Head of caudate nucleus (tissue), 42 donors: Measurements from ENCODE around the gene FAM20C.
"Not testable (repeated sequence)": the region's sequence is repeated elsewhere in the genome, so short reads cannot be mapped to it uniquely, and the experiment has no call there.

Experiments
- DNase-seq, 42 donors: peaks; one replicate each; pipeline versions ENCODE4 v3.0.0 to v3.0.0-alpha.2; 2020 to 2021; ENCODE audit warnings: mixed read lengths in 7 of 42
- intact Hi-C: fragments of 100-400 bp; cut with DNase I; formaldehyde crosslinking; loops from one replicate; pipeline ENCODE4 v1.15.0; 2022

FAM20C gene

GRCh38 chr7:290554-291372 lies 98.4 kb downstream of the FAM20C start:
- intact Hi-C loops, result no loop called here
- DNase-seq, result peak in 3 of 42 donors; percentile 4 to 24 (median 5)

- intact Hi-C loops, result no loop called here
- DNase-seq, result peak in 3 of 42 donors; percentile 3 to 12 (median 5)
Measured at GRCh38 chr7:291373-292092, 99.2 kb downstream of the FAM20C start.

GRCh38 chr7:292226-292625 lies 99.9 kb downstream of the FAM20C start:
- intact Hi-C loops, result no loop called here
- DNase-seq, result no peak

GRCh38 chr7:292826-293225 lies 100.5 kb downstream of the FAM20C start:
- intact Hi-C loops, result no loop called here
- peak in 2 of 42 donors; percentile 5 to 20 for DNase-seq

DNA sequence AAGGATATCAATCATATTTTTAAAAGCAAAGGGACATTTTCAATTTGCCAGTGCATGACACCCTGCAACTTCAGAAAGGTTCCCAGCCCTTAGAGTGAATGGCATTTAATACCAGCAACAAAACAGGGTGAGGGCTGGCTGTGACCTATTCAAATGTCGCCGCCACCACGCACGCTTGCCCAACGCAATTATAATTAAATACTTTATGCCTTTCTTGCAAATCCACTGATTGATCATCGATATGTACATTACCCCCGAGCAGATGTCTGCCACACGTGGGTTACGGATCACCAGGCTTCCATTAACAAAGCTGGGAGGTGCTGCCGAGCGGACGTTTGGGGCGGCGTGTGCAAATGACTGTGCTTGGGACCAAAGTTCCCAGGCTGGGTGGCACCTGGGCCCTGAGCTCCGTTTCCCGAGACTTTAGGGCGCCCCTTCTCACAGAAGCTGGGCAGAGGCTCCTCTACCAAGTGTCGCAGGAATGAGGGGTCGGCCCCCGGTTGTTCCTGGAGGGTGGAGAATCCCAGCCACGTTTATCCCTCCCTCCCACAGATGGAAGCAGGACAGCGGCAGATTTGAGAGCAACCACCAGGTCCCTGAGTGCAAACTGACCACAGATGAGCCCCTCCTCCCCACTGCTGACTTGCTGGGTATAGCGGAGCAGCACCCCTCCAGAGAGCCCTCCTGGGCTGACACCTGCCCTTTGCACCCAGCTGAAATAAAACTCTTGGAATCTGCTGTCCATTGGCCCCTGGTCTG lies 101.5 kb downstream of the FAM20C start:
- intact Hi-C loops, result no loop called here

DNA sequence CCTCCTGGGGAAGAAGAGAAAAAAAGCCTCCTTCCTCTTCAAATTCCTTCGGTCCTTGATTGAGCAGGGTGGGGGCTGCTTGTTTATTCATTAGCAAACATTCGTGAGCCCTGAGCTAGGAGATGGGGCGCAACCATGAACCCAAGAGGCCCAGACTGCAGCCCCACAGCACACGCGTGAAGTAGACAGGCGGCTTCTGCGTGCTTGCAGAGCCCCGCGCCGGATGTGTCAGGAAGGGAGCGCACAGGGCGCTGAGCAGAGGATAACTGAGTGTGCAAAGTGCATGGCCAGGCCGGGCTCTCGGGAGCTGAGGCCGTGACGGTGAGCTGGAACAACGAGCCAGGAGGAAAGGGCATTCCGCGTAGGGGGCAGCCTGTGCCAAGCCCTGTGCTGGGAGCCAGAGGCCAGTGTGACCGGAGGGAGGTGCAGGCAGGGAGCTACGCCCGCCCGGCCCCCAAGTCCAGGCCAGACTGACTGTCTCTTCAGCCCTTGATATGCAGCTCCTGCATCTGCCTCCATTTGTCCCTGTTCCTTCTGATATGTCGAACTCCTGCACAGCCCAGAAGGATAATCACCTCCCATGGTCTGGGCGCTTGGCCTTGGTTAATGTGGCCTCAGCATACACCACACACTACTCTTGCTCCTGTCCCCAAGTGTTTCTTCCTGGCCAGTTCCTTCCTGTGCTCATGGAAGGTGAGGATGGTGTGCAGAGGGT lies 102.2 kb downstream of the FAM20C start:
- peak in 2 of 42 donors; percentile 3 to 18 for DNase-seq

More for the DNA sequence above, 101.5 kb downstream of the FAM20C start:
- peak in 2 of 42 donors; percentile 5 to 15 for DNase-seq

DNA sequence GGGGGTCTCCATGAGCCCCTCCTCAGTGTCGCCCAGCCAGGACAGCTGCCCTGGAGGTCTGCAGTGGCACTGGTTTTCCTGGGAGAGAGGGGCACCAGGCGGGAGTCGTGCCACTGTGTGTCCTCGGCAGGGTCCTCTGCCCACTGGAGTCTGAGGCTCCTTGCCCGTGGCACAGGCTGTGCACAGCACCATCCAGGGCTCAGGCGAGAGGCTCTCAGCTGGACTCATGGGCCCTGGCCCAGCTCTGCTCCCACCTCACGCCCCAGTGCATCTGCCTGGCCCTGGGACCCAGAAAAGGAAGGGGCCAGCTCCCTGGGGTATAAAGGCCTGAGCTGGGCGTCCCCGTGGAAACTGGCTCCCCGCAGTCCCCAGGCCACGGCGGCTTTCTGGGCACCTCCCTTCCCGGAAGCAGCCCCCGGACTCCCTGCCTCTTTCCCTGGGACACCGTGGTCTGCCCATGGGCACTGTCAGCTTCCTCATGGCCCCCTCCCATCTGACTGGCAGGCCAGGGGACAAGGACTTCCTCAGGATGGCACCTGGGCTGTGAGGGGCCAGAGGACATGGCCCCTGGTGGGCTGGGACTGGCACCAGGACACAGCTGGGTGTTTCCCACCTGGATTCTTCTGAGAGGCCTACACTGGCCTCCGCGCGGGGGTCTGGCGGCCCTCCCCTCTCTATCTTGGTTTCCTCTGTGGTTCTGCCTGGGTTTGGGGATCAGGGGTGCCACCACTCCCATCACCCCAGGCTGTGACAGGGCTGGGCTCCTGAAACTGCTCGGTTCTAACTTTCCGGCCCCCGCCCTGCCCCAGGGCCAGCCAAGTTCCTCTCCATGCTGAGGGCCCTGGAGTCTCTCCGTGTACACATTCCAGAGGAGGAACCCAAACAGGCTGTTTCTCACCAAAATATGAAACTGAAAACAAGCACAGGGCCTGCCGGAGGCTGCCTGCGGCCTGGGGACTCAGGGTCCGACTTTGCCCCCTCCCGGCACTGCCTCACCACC lies 103.1 kb downstream of the FAM20C start:
- peak in 2 of 42 donors; percentile 10 to 18 for DNase-seq
- intact Hi-C loops, result no loop called here

More for the DNA sequence above, 102.2 kb downstream of the FAM20C start:
- intact Hi-C loops, result no loop called here

DNA sequence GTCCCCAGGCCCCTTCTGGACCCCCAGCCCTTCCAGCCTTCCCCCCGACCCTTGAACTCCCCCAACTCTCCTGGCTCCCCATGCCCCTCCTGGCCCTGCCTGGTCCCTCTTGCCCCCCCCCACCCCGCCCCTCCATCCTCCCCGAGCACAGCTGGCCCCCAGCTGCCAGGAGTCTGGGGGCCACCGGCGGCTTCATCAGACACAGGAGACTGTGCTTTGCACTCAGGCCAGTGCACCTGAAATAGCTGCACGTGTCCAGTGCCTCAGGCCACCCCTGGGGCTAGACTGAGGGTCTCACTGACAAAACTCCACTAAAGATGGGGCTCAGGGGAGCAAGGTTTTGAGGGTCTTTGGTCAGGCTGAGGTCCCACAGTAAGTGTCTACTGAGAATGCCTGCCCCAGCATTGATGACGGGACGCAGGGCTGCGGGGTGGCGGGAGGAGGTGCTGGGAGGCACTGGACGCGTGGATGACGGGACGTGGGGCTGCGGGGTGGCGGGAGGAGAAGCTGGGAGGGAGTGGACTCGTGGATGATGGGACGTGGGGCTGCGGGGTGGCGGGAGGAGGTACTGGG lies 104.1 kb downstream of the FAM20C start:
- DNase-seq, result peak in 2 of 42 donors; percentile 1 to 5
- intact Hi-C loops, result no loop called here

GRCh38 chr7:297141-297540 lies 104.8 kb downstream of the FAM20C start:
- DNase-seq, result peak in 2 of 42 donors; percentile 3
- intact Hi-C loops, result not testable (repeated sequence)

DNA sequence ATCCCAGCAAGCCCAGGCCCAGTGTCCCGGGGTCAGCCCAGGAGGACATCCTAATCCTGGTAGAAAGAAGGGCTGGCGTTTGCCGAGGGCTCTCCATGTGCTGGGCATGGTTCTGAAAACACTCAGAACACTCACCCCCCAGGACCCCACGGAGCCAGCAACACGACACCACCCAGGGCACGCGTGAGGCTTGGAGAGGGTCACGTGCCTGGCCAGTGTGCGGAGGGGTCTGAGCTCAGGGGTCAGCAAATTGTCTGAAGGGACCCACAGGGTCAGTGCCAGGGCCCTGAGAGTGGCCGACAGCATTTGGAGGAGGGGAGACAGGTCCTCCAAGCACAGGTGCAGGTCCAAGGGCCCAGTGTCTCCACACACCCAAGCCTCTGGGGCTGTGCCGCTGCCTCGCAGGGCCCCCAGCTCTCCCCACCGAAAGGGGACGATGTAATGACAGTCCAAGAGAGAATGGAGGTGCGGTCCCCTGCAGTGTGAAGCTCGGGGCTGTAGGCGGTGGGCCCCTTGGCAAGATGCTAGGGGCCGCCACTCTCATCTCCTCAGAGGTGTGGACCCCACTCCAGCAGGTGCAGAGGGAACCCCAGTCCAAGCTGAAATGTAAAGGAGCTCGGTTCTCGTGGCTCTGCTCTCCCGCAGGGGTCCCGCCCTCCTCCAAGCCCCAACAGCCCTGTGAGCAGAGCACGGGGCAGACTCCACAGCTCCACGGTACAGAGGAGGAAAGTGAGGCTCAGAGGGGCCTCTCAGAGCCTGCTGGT lies 105.4 kb downstream of the FAM20C start:
- intact Hi-C loops, result no loop called here

GRCh38 chr7:298375-298702 lies 106.0 kb downstream of the FAM20C start:
- DNase-seq, result peak in 2 of 42 donors; percentile 8 to 26
- intact Hi-C loops, result no loop called here

More for the DNA sequence above, 105.4 kb downstream of the FAM20C start:
- peak in 2 of 42 donors; percentile 10 to 12 for DNase-seq

GRCh38 chr7:298743-299142 lies 106.4 kb downstream of the FAM20C start:
- DNase-seq, result peak in 1 of 42 donors; percentile 9
- intact Hi-C loops, result no loop called here

- DNase-seq, result peak in 2 of 42 donors; percentile 11 to 13
- intact Hi-C loops, result no loop called here
Measured at GRCh38 chr7:299169-299568, 106.8 kb downstream of the FAM20C start.

GRCh38 chr7:299628-300027 lies 107.3 kb downstream of the FAM20C start:
- intact Hi-C loops, result no loop called here

DNA sequence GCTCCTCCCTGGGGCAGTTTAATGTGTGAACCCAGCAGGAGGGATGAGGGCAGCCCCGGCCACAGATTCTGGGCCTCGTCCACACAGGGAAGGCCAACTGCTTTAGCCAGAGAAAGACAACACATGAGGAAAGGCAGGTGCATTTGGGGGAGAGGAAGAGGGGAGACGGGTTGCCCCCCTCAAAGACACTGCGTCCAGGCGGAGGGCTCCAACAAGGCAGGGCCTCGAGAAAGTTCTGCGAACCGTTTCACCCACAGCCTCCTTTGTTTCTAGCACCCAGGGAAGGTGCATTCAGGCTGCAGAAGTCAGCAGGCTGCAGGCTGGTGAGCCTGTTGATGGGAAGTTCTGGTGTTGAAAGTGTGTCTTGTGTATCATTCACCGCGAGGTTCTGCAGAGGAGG lies 107.7 kb downstream of the FAM20C start:
- peak in 2 of 42 donors; percentile 2 to 3 for DNase-seq
- intact Hi-C loops, result no loop called here

More at GRCh38 chr7:299628-300027, 107.3 kb downstream of the FAM20C start:
- DNase-seq, result peak in 2 of 42 donors; percentile 5 to 21

- intact Hi-C loops, result no loop called here
- peak in 1 of 42 donors; percentile 6 for DNase-seq
Measured at GRCh38 chr7:300546-301290, 108.3 kb downstream of the FAM20C start.
